Measurements from ENCODE around the gene SLC3A2. TPM values are rescaled to one million over a fixed set of nuclear protein-coding genes. Genes with fewer than 3 reads are reported as not detected.

SLC3A2 gene
- total RNA-seq, 2 experiments from 2014 or later = 289 to 321 TPM

DNA sequence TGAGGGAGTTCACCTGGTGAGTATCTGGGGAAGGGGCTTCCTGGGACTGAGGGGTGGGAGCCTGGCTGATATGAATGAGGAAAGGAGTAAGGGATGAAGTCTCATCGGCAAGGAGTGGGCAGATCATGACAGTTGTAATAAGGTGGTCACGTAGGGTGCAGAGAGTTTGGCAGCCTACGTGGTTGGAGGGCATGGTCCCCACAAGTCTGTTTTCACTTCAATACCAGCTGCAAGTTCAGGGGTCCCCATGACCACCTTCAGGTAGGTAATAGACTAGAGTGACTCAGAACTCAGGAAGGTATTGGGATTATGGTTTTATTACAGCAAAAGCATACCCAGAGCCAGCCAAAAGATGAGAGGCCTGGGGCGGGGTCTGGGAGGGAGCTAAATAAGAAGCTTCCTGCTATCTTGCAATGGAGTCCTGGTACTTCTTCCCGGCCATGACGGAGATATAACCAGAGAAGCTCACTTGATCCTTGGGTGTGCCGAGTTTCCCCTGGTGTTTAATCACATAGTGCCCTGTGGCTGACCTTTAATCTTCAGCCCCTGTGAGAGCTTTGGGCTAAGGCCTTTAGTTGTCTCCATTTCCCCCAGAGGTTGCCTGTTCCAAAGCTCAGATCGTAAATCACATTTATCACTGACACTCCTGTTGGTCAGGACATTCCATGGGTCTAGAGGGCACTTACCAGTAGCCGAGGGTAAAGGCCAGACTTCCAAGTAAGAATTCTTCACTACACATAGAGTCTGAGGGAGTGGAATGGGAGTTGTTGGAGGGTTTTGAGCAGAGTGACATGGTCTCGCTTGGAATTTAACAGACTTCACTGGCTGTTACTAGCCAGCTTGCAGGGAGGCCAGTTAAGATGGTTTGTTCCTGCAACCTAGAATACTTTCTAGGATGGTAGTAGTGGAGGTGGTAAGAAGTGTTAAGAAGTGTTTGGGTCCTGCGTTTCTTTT lies 9.1 kb downstream of the SLC3A2 start:
- H3K4me2 ChIP-seq (ENCODE audit: low read length) = no peak overlapping the region
- CTCF ChIA-PET (ENCODE audit: unreplicated experiment) = no interaction called here
- BruUV-seq (replicated peaks) = no TSS peak

DNA sequence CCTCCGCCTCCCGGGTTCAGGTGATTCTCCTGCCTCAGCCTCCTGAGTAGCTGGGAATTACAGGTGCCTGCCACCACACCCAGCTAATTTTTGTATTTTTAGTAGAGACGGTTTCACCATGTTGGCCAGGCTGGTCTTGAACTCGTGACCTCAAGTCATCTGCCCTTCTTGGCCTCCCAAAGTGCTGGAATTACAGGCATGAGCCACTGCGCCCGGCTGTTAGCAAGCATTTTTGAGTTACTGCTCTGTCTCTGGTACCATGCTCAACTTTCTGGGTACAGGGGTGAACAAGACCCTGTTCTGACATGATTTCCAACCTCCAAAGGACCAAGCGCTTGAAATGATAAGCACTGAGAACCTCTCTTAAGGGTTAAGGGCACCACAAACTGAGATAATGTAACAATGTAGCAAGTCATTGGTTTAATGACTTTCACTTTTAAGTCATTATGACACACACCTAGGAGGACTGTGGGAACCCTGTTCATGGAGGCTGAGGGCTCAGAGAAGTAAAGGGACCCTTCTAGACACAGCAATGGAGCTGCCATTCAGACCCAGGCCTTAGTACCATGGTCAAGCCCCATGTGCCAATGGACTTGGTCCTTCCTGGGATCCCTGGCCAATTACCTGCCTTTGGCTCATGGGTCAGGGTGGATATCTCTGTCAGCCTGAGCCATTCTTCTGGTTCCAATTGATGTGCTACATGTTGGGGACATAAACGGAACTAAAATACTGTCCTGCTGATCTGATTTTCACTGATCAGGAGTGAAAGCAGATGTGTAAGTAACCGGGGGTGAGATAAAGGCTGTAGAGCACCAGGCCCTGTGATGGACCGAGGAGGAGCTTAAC lies 11.6 kb downstream of the SLC3A2 start:
- Histone ChIP-seq H3K9me3 (ENCODE audit: low read length) (no peaks in the 10 kb centered on the region), H2AFZ (ENCODE audit: low read length) (no peak overlapping the region), H3K9me2 (ENCODE audit: insufficient read depth, low read length) (no peaks in the 10 kb centered on the region), H3K4me3 (ENCODE audit: low read depth, low read length, poor library complexity, severe bottlenecking) (no peak overlapping the region), H3K4me2 (ENCODE audit: low read length) (no peak overlapping the region), H3K4me1 (ENCODE audit: insufficient read depth, low read length, poor library complexity, severe bottlenecking) (no peaks in the 10 kb centered on the region), H3K79me2 (ENCODE audit: insufficient read depth, low read depth, low read length) (no peaks in the 10 kb centered on the region), H3K36me3 (ENCODE audit: insufficient read depth, low read length) (peaks cover 30% of the 10 kb centered on the region), H4K20me1 (ENCODE audit: insufficient read depth, low read length) (no peaks in the 10 kb centered on the region), H3K27ac (ENCODE audit: low read depth, low read length, poor library complexity, severe bottlenecking) (no peak overlapping the region)
- BruUV-seq (replicated peaks) = no TSS peak
- no peak for DNase-seq (ENCODE audit: low spot score)
- CTCF ChIA-PET (ENCODE audit: unreplicated experiment) = no interaction called here
- POLR2A ChIA-PET = interaction anchor here (1.3 kb wide), 1 partner anchor 11 kb away, joined by 3 read pairs; no protein-coding TSS in a partner anchor
- intact Hi-C loops (cut with micrococcal nuclease; ENCODE audit: unreplicated experiment) = no loop called here
- TF ChIP-seq CTCF (conservative IDR thresholded peaks at IDR 0.05; ENCODE audit: low read length) = no peak
- no peak for TF ChIP-seq EZH2phosphoT487 (IDR thresholded peaks at IDR 0.05; ENCODE audit: borderline replicate concordance, low read depth, low read length)

More for the DNA sequence above, 9.1 kb downstream of the SLC3A2 start:
- H3K4me1 ChIP-seq (ENCODE audit: insufficient read depth, low read length, poor library complexity, severe bottlenecking) = no peaks in the 10 kb centered on the region
- H3K9me3 ChIP-seq (ENCODE audit: low read length) = no peaks in the 10 kb centered on the region
- H2AFZ ChIP-seq (ENCODE audit: low read length) = no peak overlapping the region
- DNase-seq (ENCODE audit: low spot score) = no peak
- no peaks in the 10 kb centered on the region for H3K9me2 ChIP-seq (ENCODE audit: insufficient read depth, low read length)
- intact Hi-C loops (cut with micrococcal nuclease; ENCODE audit: unreplicated experiment) = no loop called here
- H3K79me2 ChIP-seq (ENCODE audit: insufficient read depth, low read depth, low read length) = peaks cover 3% of the 10 kb centered on the region; the same call in 1 of the 2 replicates
- H3K27ac ChIP-seq (ENCODE audit: low read depth, low read length, poor library complexity, severe bottlenecking) = no peak overlapping the region
- H4K20me1 ChIP-seq (ENCODE audit: insufficient read depth, low read length) = no peaks in the 10 kb centered on the region
- no peak overlapping the region for H3K4me3 ChIP-seq (ENCODE audit: low read depth, low read length, poor library complexity, severe bottlenecking)
- POLR2A ChIA-PET = no interaction called here
- TF ChIP-seq CTCF (conservative IDR thresholded peaks at IDR 0.05; ENCODE audit: low read length) (no peak), EZH2phosphoT487 (IDR thresholded peaks at IDR 0.05; ENCODE audit: borderline replicate concordance, low read depth, low read length) (no peak)
- peaks cover 55% of the 10 kb centered on the region for H3K36me3 ChIP-seq (ENCODE audit: insufficient read depth, low read length)
